ENCODE data around the gene ACP7.
A peak's percentile ranks its signal among the peaks of the same experiment; 100 is the strongest.

Gene ACP7

GRCh38 chr19:39132344-39132969, 48.3 kb downstream of the ACP7 start:
- WGBS (ENCODE audit: insufficient coverage, insufficient read length) = no CpG with 5 or more reads among the region's 20 CpGs
- H3K4me1 ChIP-seq (ENCODE audit: control insufficient read depth, insufficient read depth, low read length) = peaks cover 17% of the 10 kb centered on the region
- H3K4me3 ChIP-seq (ENCODE audit: low read length) = no peak overlapping the region
- H3K27ac ChIP-seq (ENCODE audit: low read length) = no peak overlapping the region
- no peaks in the 10 kb centered on the region; the same call in 1 of the 2 replicates for H3K27me3 ChIP-seq (ENCODE audit: control insufficient read depth, insufficient read depth, low read length)
- no peaks in the 10 kb centered on the region for H3K36me3 ChIP-seq (ENCODE audit: control insufficient read depth, insufficient read depth, low read length)
- H3K9me3 ChIP-seq (ENCODE audit: control insufficient read depth, insufficient read depth, low read length) = no peaks in the 10 kb centered on the region
- no peak for DNase-seq (ENCODE audit: low read depth, low spot score)

GRCh38 chr19:39133431-39134270, 49.5 kb downstream of the ACP7 start:
- no peak overlapping the region for H3K27ac ChIP-seq (ENCODE audit: low read length)
- no peak for DNase-seq (ENCODE audit: low read depth, low spot score)
- no peaks in the 10 kb centered on the region for H3K36me3 ChIP-seq (ENCODE audit: control insufficient read depth, insufficient read depth, low read length)
- peaks cover 21% of the 10 kb centered on the region for H3K4me1 ChIP-seq (ENCODE audit: control insufficient read depth, insufficient read depth, low read length)
- no peaks in the 10 kb centered on the region; the same call in 1 of the 2 replicates for H3K27me3 ChIP-seq (ENCODE audit: control insufficient read depth, insufficient read depth, low read length)
- H3K9me3 ChIP-seq (ENCODE audit: control insufficient read depth, insufficient read depth, low read length) = no peaks in the 10 kb centered on the region
- WGBS (ENCODE audit: insufficient coverage, insufficient read length) = no CpG with 5 or more reads among the region's 23 CpGs
- no peak overlapping the region for H3K4me3 ChIP-seq (ENCODE audit: low read length)

GRCh38 chr19:39135701-39136100, 51.5 kb downstream of the ACP7 start:
- Histone ChIP-seq H3K36me3 (ENCODE audit: control insufficient read depth, insufficient read depth, low read length) (no peaks in the 10 kb centered on the region), H3K27me3 (ENCODE audit: control insufficient read depth, insufficient read depth, low read length) (no peaks in the 10 kb centered on the region), H3K4me1 (ENCODE audit: control insufficient read depth, insufficient read depth, low read length) (peaks cover 36% of the 10 kb centered on the region), H3K4me3 (ENCODE audit: low read length) (no peak overlapping the region), H3K9me3 (ENCODE audit: control insufficient read depth, insufficient read depth, low read length) (no peaks in the 10 kb centered on the region), H3K27ac (ENCODE audit: low read length) (no peak overlapping the region)
- no CpG with 5 or more reads among the region's 13 CpGs for WGBS (ENCODE audit: insufficient coverage, insufficient read length)
- DNase-seq (ENCODE audit: low read depth, low spot score) = no peak

- H3K4me3 ChIP-seq (ENCODE audit: low read length) = no peak overlapping the region
- H3K27me3 ChIP-seq (ENCODE audit: control insufficient read depth, insufficient read depth, low read length) = no peaks in the 10 kb centered on the region
- no peak for DNase-seq (ENCODE audit: low read depth, low spot score)
- no CpG with 5 or more reads among the region's 12 CpGs for WGBS (ENCODE audit: insufficient coverage, insufficient read length)
- H3K36me3 ChIP-seq (ENCODE audit: control insufficient read depth, insufficient read depth, low read length) = no peaks in the 10 kb centered on the region
- H3K27ac ChIP-seq (ENCODE audit: low read length) = no peak overlapping the region
- no peaks in the 10 kb centered on the region for H3K9me3 ChIP-seq (ENCODE audit: control insufficient read depth, insufficient read depth, low read length)
- H3K4me1 ChIP-seq (ENCODE audit: control insufficient read depth, insufficient read depth, low read length) = peaks cover 36% of the 10 kb centered on the region
Measured at GRCh38 chr19:39136225-39136940, 52.2 kb downstream of the ACP7 start.

GRCh38 chr19:39137131-39137530, 53.0 kb downstream of the ACP7 start:
- Histone ChIP-seq H3K4me1 (ENCODE audit: control insufficient read depth, insufficient read depth, low read length) (peaks cover 34% of the 10 kb centered on the region), H3K36me3 (ENCODE audit: control insufficient read depth, insufficient read depth, low read length) (no peaks in the 10 kb centered on the region), H3K27me3 (ENCODE audit: control insufficient read depth, insufficient read depth, low read length) (no peaks in the 10 kb centered on the region), H3K4me3 (ENCODE audit: low read length) (no peak overlapping the region), H3K27ac (ENCODE audit: low read length) (no peak overlapping the region), H3K9me3 (ENCODE audit: control insufficient read depth, insufficient read depth, low read length) (no peaks in the 10 kb centered on the region)
- no peak for DNase-seq (ENCODE audit: low read depth, low spot score)
- no CpG with 5 or more reads among the region's 12 CpGs for WGBS (ENCODE audit: insufficient coverage, insufficient read length)

- H3K9me3 ChIP-seq (ENCODE audit: control insufficient read depth, insufficient read depth, low read length) = no peaks in the 10 kb centered on the region
- no peak for DNase-seq (ENCODE audit: low read depth, low spot score)
- H3K36me3 ChIP-seq (ENCODE audit: control insufficient read depth, insufficient read depth, low read length) = no peaks in the 10 kb centered on the region
- H3K4me3 ChIP-seq (ENCODE audit: low read length) = no peak overlapping the region
- H3K27me3 ChIP-seq (ENCODE audit: control insufficient read depth, insufficient read depth, low read length) = no peaks in the 10 kb centered on the region
- peaks cover 35% of the 10 kb centered on the region for H3K4me1 ChIP-seq (ENCODE audit: control insufficient read depth, insufficient read depth, low read length)
- H3K27ac ChIP-seq (ENCODE audit: low read length) = no peak overlapping the region
- no CpG with 5 or more reads among the region's 20 CpGs for WGBS (ENCODE audit: insufficient coverage, insufficient read length)
Measured at GRCh38 chr19:39138221-39139211, 54.3 kb downstream of the ACP7 start.

- Histone ChIP-seq H3K9me3 (ENCODE audit: control insufficient read depth, insufficient read depth, low read length) (no peaks in the 10 kb centered on the region), H3K4me3 (ENCODE audit: low read length) (no peak overlapping the region), H3K27ac (ENCODE audit: low read length) (no peak overlapping the region), H3K4me1 (ENCODE audit: control insufficient read depth, insufficient read depth, low read length) (peaks cover 32% of the 10 kb centered on the region), H3K36me3 (ENCODE audit: control insufficient read depth, insufficient read depth, low read length) (no peaks in the 10 kb centered on the region), H3K27me3 (ENCODE audit: control insufficient read depth, insufficient read depth, low read length) (no peaks in the 10 kb centered on the region)
- WGBS (ENCODE audit: insufficient coverage, insufficient read length) = no CpG with 5 or more reads among the region's 8 CpGs
- DNase-seq (ENCODE audit: low read depth, low spot score) = peak; percentile 50
Measured at GRCh38 chr19:39139305-39139874, 55.2 kb downstream of the ACP7 start.

- no CpG with 5 or more reads among the region's 7 CpGs for WGBS (ENCODE audit: insufficient coverage, insufficient read length)
- Histone ChIP-seq H3K4me1 (ENCODE audit: control insufficient read depth, insufficient read depth, low read length) (peaks cover 35% of the 10 kb centered on the region), H3K9me3 (ENCODE audit: control insufficient read depth, insufficient read depth, low read length) (no peaks in the 10 kb centered on the region), H3K27me3 (ENCODE audit: control insufficient read depth, insufficient read depth, low read length) (no peaks in the 10 kb centered on the region), H3K27ac (ENCODE audit: low read length) (no peak overlapping the region), H3K4me3 (ENCODE audit: low read length) (no peak overlapping the region), H3K36me3 (ENCODE audit: control insufficient read depth, insufficient read depth, low read length) (no peaks in the 10 kb centered on the region)
- no peak for DNase-seq (ENCODE audit: low read depth, low spot score)
Measured at GRCh38 chr19:39139971-39140453, 55.8 kb downstream of the ACP7 start.

- H3K27ac ChIP-seq (ENCODE audit: low read length) = no peak overlapping the region
- DNase-seq (ENCODE audit: low read depth, low spot score) = no peak
- no peaks in the 10 kb centered on the region for H3K36me3 ChIP-seq (ENCODE audit: control insufficient read depth, insufficient read depth, low read length)
- no peaks in the 10 kb centered on the region for H3K9me3 ChIP-seq (ENCODE audit: control insufficient read depth, insufficient read depth, low read length)
- H3K27me3 ChIP-seq (ENCODE audit: control insufficient read depth, insufficient read depth, low read length) = no peaks in the 10 kb centered on the region
- H3K4me1 ChIP-seq (ENCODE audit: control insufficient read depth, insufficient read depth, low read length) = peaks cover 39% of the 10 kb centered on the region
- no CpG with 5 or more reads among the region's 5 CpGs for WGBS (ENCODE audit: insufficient coverage, insufficient read length)
- H3K4me3 ChIP-seq (ENCODE audit: low read length) = no peak overlapping the region
Measured at GRCh38 chr19:39140594-39140993, 56.4 kb downstream of the ACP7 start.
